T47D (cell line): ENCODE data around the gene KCNAB2.

ENCODE experiments used
- DNase-seq, 2 experiments: peaks; one replicate each; pipeline versions ENCODE4 v3.0.0 to v3.0.0-alpha.2; 2011 to 2012; ENCODE audit warnings: low read depth in 1 of 2, low spot score in 1 of 2
- JUND ChIP-seq: IDR thresholded peaks from 2 replicates; pipeline ENCODE4 v1.6.1; 2012; ENCODE audit warnings: low read depth
- in situ Hi-C: cut with HindIII; loops from 2 replicates; pipeline ENCODE4 v1.10.0; 2016; ENCODE audit warnings: low sequenced_read_pairs, low pct_unique_long_range_greater_than_20kb

The KCNAB2 gene

GRCh38 chr1:6004412-6005123 is 41.1 kb upstream of the KCNAB2 start:
- in situ Hi-C loops = no loop called here
- DNase-seq = no peak

GRCh38 chr1:6005276-6005917 is 40.3 kb upstream of the KCNAB2 start:
- no peak for DNase-seq
- in situ Hi-C loops = no loop called here
- TF ChIP-seq JUND = no peak

More at GRCh38 chr1:6004412-6005123, 41.1 kb upstream of the KCNAB2 start:
- TF ChIP-seq JUND = no peak

- no peak for TF ChIP-seq JUND
- in situ Hi-C loops = no loop called here
- DNase-seq = no peak
Observed at GRCh38 chr1:6006882-6007281, 38.8 kb upstream of the KCNAB2 start.

GRCh38 chr1:6007318-6008083 is 38.2 kb upstream of the KCNAB2 start:
- TF ChIP-seq JUND = no peak
- in situ Hi-C loops = no loop called here
- no peak for DNase-seq

- no peak for TF ChIP-seq JUND
- in situ Hi-C loops = no loop called here
- DNase-seq = no peak
Observed at GRCh38 chr1:6008084-6008415, 37.6 kb upstream of the KCNAB2 start.

GRCh38 chr1:6008696-6009095 is 37.0 kb upstream of the KCNAB2 start:
- in situ Hi-C loops = no loop called here
- TF ChIP-seq JUND = no peak
- DNase-seq = no peak

- no peak for DNase-seq
- TF ChIP-seq JUND = no peak
- in situ Hi-C loops = no loop called here
Observed at GRCh38 chr1:6009120-6010040, 36.3 kb upstream of the KCNAB2 start.

- DNase-seq = no peak
- no peak for TF ChIP-seq JUND
- in situ Hi-C loops = no loop called here
Observed at GRCh38 chr1:6010554-6010953, 35.1 kb upstream of the KCNAB2 start.

- in situ Hi-C loops = no loop called here
- TF ChIP-seq JUND = no peak
- DNase-seq = no peak
Observed at GRCh38 chr1:6011161-6011945, 34.3 kb upstream of the KCNAB2 start.

- no peak for TF ChIP-seq JUND
- DNase-seq = no peak
- in situ Hi-C loops = no loop called here
Observed at GRCh38 chr1:6011946-6012258, 33.8 kb upstream of the KCNAB2 start.

- no peak for DNase-seq
- no peak for TF ChIP-seq JUND
- in situ Hi-C loops = no loop called here
Observed at GRCh38 chr1:6012529-6013318, 33.0 kb upstream of the KCNAB2 start.
